Activated CD4-positive, alpha-beta T cell treated with anti-CD3 and anti-CD28 coated beads, Interleukin-2, amount 10 ng/mL, durations not matched to agents 24 days and 14 days (primary cell): ENCODE results near the gene NTN3. TPM values are rescaled to one million over a fixed set of nuclear protein-coding genes. Genes with fewer than 3 reads are reported as not detected.

Experiments
- DNase-seq: peaks from one replicate; pipeline ENCODE4 v3.0.0; 2022
- H3K27ac Mint-ChIP-seq: one replicate; pipeline ENCODE4 v1.8.0; 2022; ENCODE audit warnings: mild to moderate bottlenecking, mixed read lengths
- H3K27me3 Mint-ChIP-seq: one replicate; pipeline ENCODE4 v1.8.0; 2022; ENCODE audit warnings: mixed read lengths
- H3K36me3 Mint-ChIP-seq: one replicate; pipeline ENCODE4 v1.8.0; 2022; ENCODE audit warnings: low read depth, mild to moderate bottlenecking, mixed read lengths
- H3K4me1 Mint-ChIP-seq: one replicate; pipeline ENCODE4 v1.8.0; 2021; ENCODE audit warnings: mixed read lengths
- H3K4me3 Mint-ChIP-seq: one replicate; pipeline ENCODE4 v1.8.0; 2022; ENCODE audit warnings: mild to moderate bottlenecking, moderate library complexity, mixed read lengths
- H3K9me3 Mint-ChIP-seq: one replicate; pipeline ENCODE4 v1.8.0; 2021; ENCODE audit warnings: mixed read lengths
- intact Hi-C: fragments of 100-400 bp; cut with micrococcal nuclease; formaldehyde crosslinking; loops from one replicate; pipeline ENCODE4 v1.15.1; 2023
- total RNA-seq: library from RNA; stranded (reverse); gene quantifications from 2 replicates; pipeline ENCODE4 v1.2.3, GENCODE V29; 2022

The NTN3 gene
- total RNA-seq: not detected in 2 replicates

GRCh38 chr16:2471016-2471652 lies at the start of gene NTN3:
TSS of gene NTN3 (plus strand) at chr16:2471297. CDS start at chr16:2471702, 405 bp downstream.
- Mint-ChIP-seq H3K27me3 (peaks cover 29% of the 10 kb centered on the region), H3K36me3 (no peaks in the 10 kb centered on the region), H3K4me1 (peaks cover 8% of the 10 kb centered on the region), H3K4me3 (no peak within 1 kb of the TSS), H3K9me3 (no peaks in the 10 kb centered on the region), H3K27ac (no peak within 1 kb of the TSS)
- intact Hi-C loops: loop anchor here (5.0 kb wide), 1 partner anchor 44 kb away; the partner anchor contains the start of gene CCNF
- no peak for DNase-seq

GRCh38 chr16:2422123-2422867 lies 48.8 kb upstream of the NTN3 start:
- Mint-ChIP-seq H3K36me3 (no peaks in the 10 kb centered on the region), H3K27ac (no peak overlapping the region), H3K9me3 (no peaks in the 10 kb centered on the region), H3K4me1 (peaks cover 6% of the 10 kb centered on the region), H3K27me3 (peaks cover 6% of the 10 kb centered on the region), H3K4me3 (no peak overlapping the region)
- intact Hi-C loops: loop anchor here (2.0 to 10.0 kb wide), 2 partner anchors 81 to 227 kb away; partner anchors contain the start of genes ABCA3 and CASKIN1
- no peak for DNase-seq

GRCh38 chr16:2424061-2425007 lies 46.8 kb upstream of the NTN3 start:
- intact Hi-C loops: loop anchor here (5.0 to 10.0 kb wide), 2 partner anchors 48 to 230 kb away; partner anchors contain the start of genes CASKIN1 and NTN3

GRCh38 chr16:2425008-2425518 lies 46.0 kb upstream of the NTN3 start:
- Mint-ChIP-seq H3K4me3 (no peak overlapping the region), H3K9me3 (no peaks in the 10 kb centered on the region), H3K27ac (no peak overlapping the region), H3K36me3 (peaks cover 2% of the 10 kb centered on the region), H3K27me3 (peaks cover 6% of the 10 kb centered on the region), H3K4me1 (peaks cover 19% of the 10 kb centered on the region)
- DNase-seq: no peak
- intact Hi-C loops: loop anchor here (5.0 to 10.0 kb wide), 2 partner anchors 47 to 230 kb away; partner anchors contain the start of genes CASKIN1 and NTN3

More at GRCh38 chr16:2424061-2425007, 46.8 kb upstream of the NTN3 start:
- Mint-ChIP-seq H3K4me1 (peaks cover 16% of the 10 kb centered on the region), H3K27ac (no peak overlapping the region), H3K36me3 (no peaks in the 10 kb centered on the region), H3K9me3 (no peaks in the 10 kb centered on the region), H3K4me3 (no peak overlapping the region), H3K27me3 (peaks cover 6% of the 10 kb centered on the region)
- no peak for DNase-seq

GRCh38 chr16:2425825-2426430 lies 45.2 kb upstream of the NTN3 start:
- H3K27me3 Mint-ChIP-seq: peaks cover 3% of the 10 kb centered on the region
- H3K9me3 Mint-ChIP-seq: no peaks in the 10 kb centered on the region
- DNase-seq: no peak
- H3K27ac Mint-ChIP-seq: no peak overlapping the region
- no peak overlapping the region for H3K4me3 Mint-ChIP-seq
- H3K4me1 Mint-ChIP-seq: peaks cover 28% of the 10 kb centered on the region
- peaks cover 9% of the 10 kb centered on the region for H3K36me3 Mint-ChIP-seq
- intact Hi-C loops: loop anchor here (5.0 to 10.0 kb wide), 2 partner anchors 46 to 231 kb away; partner anchors contain the start of genes CASKIN1 and NTN3

- Mint-ChIP-seq H3K27ac (no peak overlapping the region), H3K4me1 (peaks cover 28% of the 10 kb centered on the region), H3K4me3 (no peak overlapping the region), H3K36me3 (peaks cover 11% of the 10 kb centered on the region), H3K27me3 (no peaks in the 10 kb centered on the region), H3K9me3 (no peaks in the 10 kb centered on the region)
- no peak for DNase-seq
- intact Hi-C loops: loop anchor here (5.0 to 10.0 kb wide), 2 partner anchors 45 to 232 kb away; partner anchors contain the start of genes CASKIN1 and NTN3
Measured at GRCh38 chr16:2426941-2427361, 44.1 kb upstream of the NTN3 start.

DNA sequence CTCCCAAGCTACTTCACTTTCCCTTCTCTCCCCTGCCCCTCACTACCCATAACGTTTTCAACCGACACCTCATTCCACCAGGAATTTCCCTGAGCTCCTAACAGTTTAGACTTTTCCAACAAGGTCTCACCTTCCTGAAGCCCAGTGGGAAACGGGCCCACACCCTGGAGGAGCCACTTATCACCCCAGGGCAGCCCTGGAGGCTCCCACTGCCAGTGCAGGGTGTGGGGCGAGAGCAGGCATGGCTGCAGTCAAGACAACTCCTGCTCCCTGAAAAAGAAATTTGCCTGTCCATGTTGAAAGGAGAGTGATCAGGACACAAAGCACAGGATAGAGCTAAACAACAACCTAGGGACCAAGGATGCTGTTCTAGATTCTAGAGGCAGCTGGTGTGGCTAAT lies 43.6 kb upstream of the NTN3 start:
- Mint-ChIP-seq H3K4me1 (peaks cover 28% of the 10 kb centered on the region), H3K4me3 (peak overlapping the region; percentile 91), H3K9me3 (no peaks in the 10 kb centered on the region), H3K36me3 (peaks cover 13% of the 10 kb centered on the region), H3K27ac (peak overlapping the region; percentile 38), H3K27me3 (no peaks in the 10 kb centered on the region)
- intact Hi-C loops: loop anchor here (5.0 to 10.0 kb wide), 2 partner anchors 45 to 233 kb away; partner anchors contain the start of genes CASKIN1 and NTN3
- no peak for DNase-seq

DNA sequence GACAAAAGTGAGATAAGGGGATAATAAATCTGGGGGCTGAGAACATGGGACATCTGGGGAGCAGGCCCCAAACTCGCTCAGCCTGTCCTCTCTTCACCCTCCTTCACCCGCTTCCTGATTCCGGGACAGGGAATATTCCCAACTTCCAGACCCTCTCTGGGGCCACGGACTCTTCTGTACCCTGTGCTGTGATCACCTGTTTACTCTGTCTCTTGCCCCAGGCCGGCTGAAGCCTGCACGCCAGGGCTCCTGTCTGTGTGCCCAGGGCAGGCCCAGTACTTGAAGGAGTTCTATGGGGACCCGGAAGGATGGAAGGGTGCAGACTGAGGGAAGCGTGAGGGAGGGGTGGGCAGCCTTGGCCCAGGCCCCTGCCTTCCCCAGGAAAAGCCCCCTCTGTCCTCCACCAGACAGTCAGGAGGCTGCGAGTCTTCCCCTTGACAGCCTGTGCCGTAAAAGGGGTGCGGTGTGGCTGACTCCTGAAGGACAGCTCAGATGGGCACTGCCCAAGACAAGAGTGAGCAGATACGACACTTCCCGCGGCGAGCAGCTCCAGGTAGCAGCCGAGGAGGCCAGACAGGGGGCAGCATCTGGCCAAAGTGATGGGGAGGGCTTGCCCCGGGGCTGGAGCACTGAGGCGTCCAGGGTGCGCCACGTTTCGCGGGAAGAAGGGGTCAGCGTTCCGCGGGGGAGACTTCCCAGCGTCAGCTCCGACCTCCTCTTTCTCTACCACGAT lies 42.9 kb upstream of the NTN3 start:
- Mint-ChIP-seq H3K27ac (peak overlapping the region; percentile 57), H3K27me3 (no peaks in the 10 kb centered on the region), H3K36me3 (peaks cover 19% of the 10 kb centered on the region), H3K4me1 (peaks cover 31% of the 10 kb centered on the region), H3K4me3 (peak overlapping the region; percentile 91), H3K9me3 (no peaks in the 10 kb centered on the region)
- peak; percentile 76 for DNase-seq
- intact Hi-C loops: loop anchor here (2.0 to 10.0 kb wide), 3 partner anchors 44 to 233 kb away; partner anchors contain the start of genes CASKIN1, NTN3 and RNPS1

GRCh38 chr16:2428784-2429033 lies 42.4 kb upstream of the NTN3 start:
- no peaks in the 10 kb centered on the region for H3K9me3 Mint-ChIP-seq
- H3K27ac Mint-ChIP-seq: peak overlapping the region; percentile 57
- H3K4me1 Mint-ChIP-seq: peaks cover 30% of the 10 kb centered on the region
- H3K36me3 Mint-ChIP-seq: peaks cover 23% of the 10 kb centered on the region
- H3K27me3 Mint-ChIP-seq: no peaks in the 10 kb centered on the region
- intact Hi-C loops: loop anchor here (1.0 to 10.0 kb wide), 4 partner anchors 44 to 234 kb away; partner anchors contain the start of genes CASKIN1, E4F1, NTN3 and RNPS1
- no peak for DNase-seq
- peak overlapping the region; percentile 91 for H3K4me3 Mint-ChIP-seq

- Mint-ChIP-seq H3K27ac (peak within 1 kb of the TSS; percentile 69), H3K27me3 (no peaks in the 10 kb centered on the region), H3K4me3 (peak within 1 kb of the TSS; percentile 91), H3K4me1 (peaks cover 30% of the 10 kb centered on the region), H3K9me3 (no peaks in the 10 kb centered on the region), H3K36me3 (peaks cover 25% of the 10 kb centered on the region)
- intact Hi-C loops: loop anchor here (1.0 to 10.0 kb wide), 4 partner anchors 43 to 234 kb away; partner anchors contain the start of genes CASKIN1, E4F1, NTN3 and RNPS1
- peak; percentile 99 for DNase-seq
Measured at GRCh38 chr16:2429034-2429770, 41.9 kb upstream of the NTN3 start, which contains the start of gene CCNF. TSS of gene CCNF (plus strand) at chr16:2429447. CDS start at chr16:2429482, 35 bp downstream.

GRCh38 chr16:2429771-2430663 lies 41.1 kb upstream of the NTN3 start:
- DNase-seq: peak; percentile 75

More at GRCh38 chr16:2429771-2430663, 41.1 kb upstream of the NTN3 start:
- no peaks in the 10 kb centered on the region for H3K9me3 Mint-ChIP-seq
- peak overlapping the region; percentile 91 for H3K4me3 Mint-ChIP-seq
- peaks cover 30% of the 10 kb centered on the region for H3K4me1 Mint-ChIP-seq
- H3K27me3 Mint-ChIP-seq: no peaks in the 10 kb centered on the region
- intact Hi-C loops: loop anchor here (1.0 to 10.0 kb wide), 5 partner anchors 42 to 235 kb away; partner anchors contain the start of genes CASKIN1, E4F1, NTN3 and RNPS1
- peak overlapping the region; percentile 69 for H3K27ac Mint-ChIP-seq
- peaks cover 29% of the 10 kb centered on the region for H3K36me3 Mint-ChIP-seq
